Thyroid gland (tissue), 4 donors: ENCODE results near the gene PPP2R5C.

Experiments
- POLR2A ChIP-seq, 2 donors: fragments of 450-650 bp; IDR thresholded peaks; one replicate each; pipeline ENCODE4 v1.6.1; 2017; ENCODE audit warnings: antibody characterized with exemption in 2 of 2, mild to moderate bottlenecking in 2 of 2, moderate library complexity in 1 of 2
- TF ChIP-seq, protein P1 (sequence below), 6 experiments: fragments of 200-600 bp in 3 of 6; fragments of 450-650 bp in 3 of 6; sonication (generic) in 3 of 6; IDR thresholded peaks; one replicate each; pipeline ENCODE4 v1.5.1; 2016 to 2019; ENCODE audit warnings: antibody characterized with exemption in 6 of 6, mild to moderate bottlenecking in 2 of 6, inconsistent platforms in 1 of 6, moderate library complexity in 1 of 6

DNA sequence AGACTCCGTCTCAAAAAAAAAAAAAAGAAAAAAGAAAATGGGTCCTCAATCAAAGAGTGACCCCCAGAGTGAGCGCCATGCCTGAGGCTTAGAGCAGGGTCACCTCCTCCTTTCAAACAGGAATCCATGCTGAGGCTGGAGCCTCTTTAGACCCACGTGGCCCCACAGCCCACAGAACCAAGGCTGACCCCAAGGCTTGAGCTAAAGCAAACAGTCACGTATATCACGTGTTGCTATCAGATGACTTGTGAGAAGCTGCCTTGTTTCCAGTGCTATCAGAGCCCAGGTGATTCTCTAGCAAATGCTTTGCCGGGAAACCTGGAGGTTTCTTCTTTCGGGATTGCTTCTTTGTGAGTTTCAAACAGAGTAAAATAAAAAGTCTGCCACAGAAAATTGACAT, 171.2 kb downstream of the PPP2R5C start:
- TF ChIP-seq POLR2A (IDR thresholded peaks at IDR 0.05): no peak
- TF ChIP-seq, protein P1, sequence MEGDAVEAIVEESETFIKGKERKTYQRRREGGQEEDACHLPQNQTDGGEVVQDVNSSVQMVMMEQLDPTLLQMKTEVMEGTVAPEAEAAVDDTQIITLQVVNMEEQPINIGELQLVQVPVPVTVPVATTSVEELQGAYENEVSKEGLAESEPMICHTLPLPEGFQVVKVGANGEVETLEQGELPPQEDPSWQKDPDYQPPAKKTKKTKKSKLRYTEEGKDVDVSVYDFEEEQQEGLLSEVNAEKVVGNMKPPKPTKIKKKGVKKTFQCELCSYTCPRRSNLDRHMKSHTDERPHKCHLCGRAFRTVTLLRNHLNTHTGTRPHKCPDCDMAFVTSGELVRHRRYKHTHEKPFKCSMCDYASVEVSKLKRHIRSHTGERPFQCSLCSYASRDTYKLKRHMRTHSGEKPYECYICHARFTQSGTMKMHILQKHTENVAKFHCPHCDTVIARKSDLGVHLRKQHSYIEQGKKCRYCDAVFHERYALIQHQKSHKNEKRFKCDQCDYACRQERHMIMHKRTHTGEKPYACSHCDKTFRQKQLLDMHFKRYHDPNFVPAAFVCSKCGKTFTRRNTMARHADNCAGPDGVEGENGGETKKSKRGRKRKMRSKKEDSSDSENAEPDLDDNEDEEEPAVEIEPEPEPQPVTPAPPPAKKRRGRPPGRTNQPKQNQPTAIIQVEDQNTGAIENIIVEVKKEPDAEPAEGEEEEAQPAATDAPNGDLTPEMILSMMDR (IDR thresholded peaks at IDR 0.05): no peak
